GM18517 (cell line): ENCODE results near the gene GLUL.
"Not testable (repeated sequence)": the region's sequence is repeated elsewhere in the genome, so short reads cannot be mapped to it uniquely, and the experiment has no call there.

ENCODE experiments used
- ATAC-seq: cut with Tn5 transposase; IDR thresholded peaks from one replicate; pipeline ENCODE4 v1.9.1; 2021; ENCODE audit warnings: mild to moderate bottlenecking, moderate library complexity; ENCODE audit not compliant: unreplicated experiment

The GLUL gene

GRCh38 chr1:182395906-182396305 is 4.3 kb upstream of the GLUL start:
- no peak for ATAC-seq

DNA sequence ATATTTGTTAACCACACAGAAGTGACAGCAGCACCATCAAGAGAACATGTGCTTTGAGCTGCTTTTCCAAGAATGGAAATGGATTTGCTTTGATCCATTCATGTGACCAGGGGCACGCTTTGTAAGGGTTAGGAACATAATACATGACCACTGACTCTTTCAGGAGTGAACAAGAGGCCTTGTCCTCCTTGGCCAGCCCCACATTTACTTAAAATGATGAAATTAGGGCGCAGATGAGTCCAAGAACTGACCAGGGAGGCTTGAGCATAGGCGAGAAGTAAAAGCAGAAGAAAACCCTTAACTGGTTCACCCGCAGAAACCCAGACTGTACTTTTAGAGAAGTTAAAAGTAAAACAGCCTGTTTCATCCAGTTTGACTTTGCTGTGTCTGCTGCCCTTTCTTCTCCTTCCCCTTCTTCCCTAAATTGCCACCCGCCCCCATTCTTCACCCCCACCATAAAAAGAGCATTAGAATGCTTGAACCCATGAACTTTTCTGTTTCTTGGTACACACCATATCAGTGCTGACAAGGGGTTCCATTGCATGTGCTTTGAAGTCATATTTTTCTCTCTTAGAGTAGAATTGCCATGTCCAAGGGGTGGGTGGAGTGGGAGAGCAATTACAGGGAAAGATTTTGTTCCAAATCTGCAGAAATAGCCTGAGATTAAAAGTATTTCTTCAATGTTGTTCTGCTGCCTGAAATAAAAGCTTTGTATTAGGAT is 2.6 kb upstream of the GLUL start:
- ATAC-seq: no peak

DNA sequence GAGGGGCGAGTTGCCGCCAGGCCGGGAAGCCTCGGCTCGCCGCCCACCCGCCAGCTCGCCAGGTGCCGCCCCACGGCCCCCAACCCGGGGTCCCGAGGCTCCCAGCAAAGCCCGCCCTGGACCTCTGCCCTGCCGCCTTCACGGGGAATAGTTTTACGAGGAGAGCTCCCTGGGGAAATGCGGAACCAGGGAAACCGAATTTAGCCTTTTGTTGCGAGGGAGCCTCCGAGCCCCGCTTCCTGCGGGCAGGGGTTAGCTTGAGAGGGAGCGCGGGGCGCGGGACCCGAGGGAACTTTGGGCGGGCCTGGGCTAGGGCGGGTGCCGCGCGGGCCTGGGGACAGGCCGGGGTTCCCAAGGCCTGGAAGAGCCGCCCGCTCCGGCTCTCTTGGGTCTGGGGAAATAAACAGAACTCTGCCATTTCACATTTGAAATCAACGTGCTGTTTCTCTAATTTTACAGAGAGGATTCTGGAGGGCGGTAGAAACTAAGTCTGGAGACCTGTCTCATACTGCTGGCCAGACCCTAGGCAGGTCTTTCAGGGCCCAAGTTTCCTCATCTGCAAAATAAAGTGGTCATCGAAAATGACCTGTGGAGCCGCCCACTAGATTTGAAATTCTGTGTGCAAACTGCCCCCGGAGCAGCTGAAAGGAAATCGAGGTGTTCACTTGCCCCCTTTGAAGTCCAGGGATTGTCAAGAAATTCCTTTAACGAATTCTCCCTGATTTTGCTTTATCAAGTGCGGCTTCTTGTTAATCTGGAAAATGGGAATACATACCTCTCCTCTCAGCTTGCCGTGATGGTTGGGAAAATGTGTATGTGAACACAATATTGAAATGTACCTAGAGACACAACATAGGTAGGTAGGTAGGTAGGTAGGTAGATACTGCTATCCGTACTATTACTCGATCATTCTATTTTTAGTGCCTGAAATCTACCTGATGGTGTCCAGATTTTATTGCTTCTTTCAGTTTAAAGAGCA is 749 bp upstream of the GLUL start:
- peak; percentile 4 for ATAC-seq

GRCh38 chr1:182391028-182391361 is 595 bp downstream of the GLUL start:
- ATAC-seq: no peak

GRCh38 chr1:182389619-182390047 is 2.0 kb downstream of the GLUL start:
- no peak for ATAC-seq

DNA sequence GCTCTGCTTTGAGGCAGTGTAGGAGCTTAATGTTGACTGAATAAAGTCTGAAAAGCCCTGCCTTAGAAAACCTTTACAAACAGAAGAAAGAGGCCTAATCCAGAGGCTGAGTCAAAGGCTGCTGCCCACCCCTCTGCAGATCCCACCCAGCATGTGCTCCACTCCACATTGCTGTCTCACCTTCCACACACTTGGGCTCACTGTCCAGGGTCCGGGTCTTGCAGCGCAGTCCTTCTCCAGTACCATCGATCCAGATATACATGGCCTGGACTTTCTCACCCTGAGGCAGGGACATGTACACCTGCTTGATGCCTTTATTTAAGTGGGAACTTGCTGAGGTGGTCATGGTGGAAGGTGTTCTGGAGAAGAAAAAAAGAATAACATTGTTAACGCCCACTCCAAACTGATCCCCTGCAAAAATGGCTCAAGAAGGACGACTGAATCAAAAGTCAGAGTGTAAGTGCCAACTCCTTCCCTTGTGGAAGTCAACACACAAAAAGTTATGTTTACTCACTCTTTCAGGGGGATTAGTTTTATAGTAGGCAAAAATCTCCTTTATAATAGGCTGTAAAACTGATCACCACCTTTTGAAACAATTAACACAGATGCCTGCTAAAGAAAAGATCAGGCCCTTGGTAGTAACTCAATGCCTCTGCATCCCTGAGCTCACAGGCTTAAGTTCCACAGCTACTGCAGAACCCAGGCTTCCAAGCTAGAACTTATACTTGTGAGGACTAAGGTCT is 3.0 kb downstream of the GLUL start:
- ATAC-seq: no peak

DNA sequence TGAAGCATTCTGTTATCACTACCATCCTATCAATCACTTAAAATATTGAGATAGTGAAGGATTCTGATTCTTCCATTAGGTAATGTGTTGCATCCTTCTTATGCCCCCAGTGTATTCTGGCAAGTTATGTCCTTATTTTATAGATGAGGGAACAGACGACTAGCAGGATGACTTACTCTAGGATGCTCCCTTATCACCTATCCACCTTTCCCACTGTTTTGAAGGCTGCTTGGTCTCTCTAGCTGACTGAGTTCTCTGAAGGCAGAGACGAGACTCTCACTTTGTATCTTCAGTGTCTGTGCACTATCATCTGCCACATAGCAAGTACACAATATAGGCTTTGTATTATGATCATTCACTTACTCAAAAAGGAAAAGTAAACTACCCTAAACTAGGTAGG is 4.0 kb downstream of the GLUL start:
- no peak for ATAC-seq

GRCh38 chr1:182386980-182387379 is 4.6 kb downstream of the GLUL start:
- no peak for ATAC-seq

DNA sequence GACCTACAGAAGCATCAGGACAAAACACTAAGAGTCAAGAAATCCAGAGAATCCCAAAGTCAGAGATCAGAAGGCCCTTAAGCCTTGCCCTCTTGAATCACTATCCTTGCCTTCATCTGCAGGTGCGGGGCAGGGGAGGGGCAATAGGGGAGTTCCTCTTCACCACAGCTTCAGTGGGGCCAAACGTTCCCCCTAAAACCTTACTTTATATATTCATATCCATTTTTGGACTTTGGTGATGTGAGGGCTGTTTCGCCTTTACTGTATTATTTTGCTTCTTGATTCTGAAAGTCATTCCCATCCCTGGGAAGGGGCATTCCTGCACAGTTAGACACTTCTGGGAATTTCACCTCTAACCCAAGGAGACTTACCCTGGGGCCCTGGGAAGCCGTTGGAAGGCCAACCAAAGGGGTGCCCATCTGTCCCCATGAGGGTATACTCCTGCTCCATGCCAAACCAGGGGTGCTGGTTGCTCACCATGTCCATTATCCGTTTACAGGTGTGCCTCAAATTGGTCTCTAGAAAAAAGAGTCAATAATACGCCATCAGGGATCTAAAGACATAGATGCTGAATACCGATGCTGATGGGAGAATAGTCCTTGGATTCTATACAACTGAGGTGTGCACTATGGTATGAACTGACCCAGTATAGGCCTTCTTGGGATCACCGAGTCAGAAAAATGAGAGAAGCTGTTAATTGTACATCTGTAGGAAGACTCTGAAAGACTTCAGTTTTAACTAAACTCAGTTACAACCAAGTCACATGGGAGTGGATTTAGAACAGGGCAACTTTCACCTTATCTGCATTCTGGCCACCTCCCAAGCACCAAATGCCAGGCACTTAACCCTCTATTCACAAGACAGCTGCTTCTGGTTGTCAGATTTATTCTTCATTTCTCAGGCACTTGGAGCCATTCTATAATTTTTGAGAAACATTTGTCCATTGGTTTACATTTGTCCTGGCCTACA is 5.4 kb downstream of the GLUL start:
- no peak for ATAC-seq

GRCh38 chr1:182384387-182384960 is 7.1 kb downstream of the GLUL start:
- ATAC-seq: no peak

DNA sequence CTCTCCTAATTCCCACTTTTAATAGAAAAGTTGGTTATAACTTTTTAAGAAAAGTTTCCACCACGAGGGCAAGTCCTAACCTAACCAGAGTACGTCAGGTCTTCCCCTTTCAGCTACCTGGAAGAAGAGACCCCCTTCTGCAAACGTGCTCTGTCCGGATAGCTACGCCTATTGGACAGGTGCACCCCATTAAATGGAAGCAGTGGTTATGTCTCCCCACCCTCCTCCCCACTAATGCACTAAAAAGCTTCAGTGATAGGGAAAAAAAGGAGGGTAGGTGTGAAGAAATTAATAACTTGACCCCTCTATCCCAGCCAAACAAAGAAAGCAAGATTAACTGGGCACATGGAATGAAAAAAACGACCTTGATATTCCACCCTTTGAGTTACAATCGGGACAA is 7.7 kb downstream of the GLUL start:
- no peak for ATAC-seq

GRCh38 chr1:182383037-182383661 is 8.4 kb downstream of the GLUL start:
- no peak for ATAC-seq

GRCh38 chr1:182381962-182382819 is 9.4 kb downstream of the GLUL start:
- no peak for ATAC-seq

DNA sequence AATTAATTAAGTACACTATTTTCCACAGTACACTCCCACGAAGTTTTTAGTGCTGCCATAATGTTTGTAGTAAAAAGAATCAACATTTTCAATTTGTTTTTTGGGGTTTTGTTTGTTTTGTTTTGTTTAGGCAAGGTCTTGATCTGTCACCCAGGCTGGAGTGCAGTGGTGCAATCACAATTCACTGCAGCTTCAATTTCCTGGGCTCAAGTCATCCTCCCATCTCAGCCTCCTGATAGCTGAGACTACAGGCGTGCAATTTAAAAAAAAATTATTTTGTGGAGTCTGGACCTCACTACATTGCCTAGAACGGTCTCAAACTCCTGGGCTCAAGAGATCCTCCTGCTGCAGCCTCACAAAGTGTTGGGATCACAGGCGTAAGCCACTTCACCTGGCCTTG is 11.4 kb downstream of the GLUL start:
- no peak for ATAC-seq

DNA sequence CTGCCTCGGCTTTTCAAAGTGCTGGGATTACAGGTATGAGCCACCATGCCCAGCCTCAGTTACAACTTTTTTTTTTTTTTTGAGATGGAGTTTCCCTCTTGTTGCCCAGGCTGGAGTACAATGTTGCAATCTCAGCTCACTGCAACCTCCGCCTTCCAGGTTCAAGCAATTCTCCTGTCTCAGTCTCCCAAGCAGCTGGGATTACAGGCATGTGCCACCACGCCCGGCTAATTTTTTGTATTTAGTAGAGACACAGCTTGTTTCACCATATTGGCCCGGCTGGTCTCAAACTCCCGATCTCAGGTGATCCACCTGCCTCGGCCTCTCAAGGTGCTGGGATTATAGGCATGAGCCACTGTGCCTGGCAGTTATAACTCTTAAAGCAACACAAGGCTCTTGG is 11.8 kb downstream of the GLUL start:
- not testable (repeated sequence) for ATAC-seq

- ATAC-seq: no peak
Measured at GRCh38 chr1:182376936-182377574, 14.5 kb downstream of the GLUL start.

GRCh38 chr1:182374101-182374834 is 17.3 kb downstream of the GLUL start:
- no peak for ATAC-seq
